ENCODE measurements around the gene ITGAD. TPM values are rescaled to one million over a fixed set of nuclear protein-coding genes. Genes with fewer than 3 reads are reported as not detected.

The ITGAD gene
- total and polyA plus RNA-seq, 11 donors, result 0.41 to 0.80 TPM; not detected in 9

GRCh38 chr16:31471875-31472708 is 79.0 kb downstream of the ITGAD start, which contains the start of gene TGFB1I1:
Gene TGFB1I1, plus strand, starts transcription at chr16:31472152. Its CDS starts 37 bp downstream, at chr16:31472189.
- 1 to 2% (median 1%) methylated on average over 43 to 63 of the region's 63 CpGs for WGBS, 4 donors
- intact Hi-C loops (cut with DNase I), result loop anchor here in 4 of 10 donors (1.0 to 5.0 kb wide), 4 partner anchors 12 to 37 kb away; partner anchors contain the start of genes RUSF1 (in 3 of the 4) and ARMC5 (in 1 of the 4)
- no peaks in the 10 kb centered on the region for H3K9me3 ChIP-seq
- peak within 1 kb of the TSS; percentile 45 to 86 (median 68) for H3K4me3 ChIP-seq
- ATAC-seq (peak; percentile 21 to 74 (median 67)), DNase-seq (peak; percentile 80 to 89 (median 86))
- H3K4me1 ChIP-seq, result peaks cover 0 to 31% (median 14%) of the 10 kb centered on the region in 12 donors
- peaks cover 0 to 40% (median 30%) of the 10 kb centered on the region in 9 donors for H3K36me3 ChIP-seq
- no peak for TF ChIP-seq POLR2A (IDR thresholded peaks at IDR 0.05)
- TF ChIP-seq, protein P1, sequence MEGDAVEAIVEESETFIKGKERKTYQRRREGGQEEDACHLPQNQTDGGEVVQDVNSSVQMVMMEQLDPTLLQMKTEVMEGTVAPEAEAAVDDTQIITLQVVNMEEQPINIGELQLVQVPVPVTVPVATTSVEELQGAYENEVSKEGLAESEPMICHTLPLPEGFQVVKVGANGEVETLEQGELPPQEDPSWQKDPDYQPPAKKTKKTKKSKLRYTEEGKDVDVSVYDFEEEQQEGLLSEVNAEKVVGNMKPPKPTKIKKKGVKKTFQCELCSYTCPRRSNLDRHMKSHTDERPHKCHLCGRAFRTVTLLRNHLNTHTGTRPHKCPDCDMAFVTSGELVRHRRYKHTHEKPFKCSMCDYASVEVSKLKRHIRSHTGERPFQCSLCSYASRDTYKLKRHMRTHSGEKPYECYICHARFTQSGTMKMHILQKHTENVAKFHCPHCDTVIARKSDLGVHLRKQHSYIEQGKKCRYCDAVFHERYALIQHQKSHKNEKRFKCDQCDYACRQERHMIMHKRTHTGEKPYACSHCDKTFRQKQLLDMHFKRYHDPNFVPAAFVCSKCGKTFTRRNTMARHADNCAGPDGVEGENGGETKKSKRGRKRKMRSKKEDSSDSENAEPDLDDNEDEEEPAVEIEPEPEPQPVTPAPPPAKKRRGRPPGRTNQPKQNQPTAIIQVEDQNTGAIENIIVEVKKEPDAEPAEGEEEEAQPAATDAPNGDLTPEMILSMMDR (IDR thresholded peaks at IDR 0.05), result no peak
- peak within 1 kb of the TSS; percentile 75 to 97 (median 90) for H3K27ac ChIP-seq
- peaks cover 0 to 2% (median 0%) of the 10 kb centered on the region in 9 donors for H3K27me3 ChIP-seq

- ATAC-seq (peak; percentile 88 to 94 (median 91)), DNase-seq (peak; percentile 90 to 94 (median 92))
- intact Hi-C loops (cut with DNase I), result loop anchor here in 4 of 10 donors (2.0 to 5.0 kb wide), 3 partner anchors 14 to 36 kb away; partner anchors contain the start of genes RUSF1 (in 3 of the 4) and ARMC5 (in 1 of the 4)
- peak in 1 of 2 donors; percentile 24 for TF ChIP-seq POLR2A (IDR thresholded peaks at IDR 0.05)
- TF ChIP-seq, protein P1 (IDR thresholded peaks at IDR 0.05), result peak; percentile 48 to 92 (median 65)
- Histone ChIP-seq H3K27ac (peak overlapping the region; percentile 75 to 97 (median 90)), H3K27me3 (peaks cover 0 to 2% (median 0%) of the 10 kb centered on the region in 9 donors), H3K4me1 (peaks cover 0 to 31% (median 14%) of the 10 kb centered on the region in 12 donors), H3K9me3 (no peaks in the 10 kb centered on the region), H3K36me3 (peaks cover 0 to 44% (median 35%) of the 10 kb centered on the region in 9 donors), H3K4me3 (peak overlapping the region; percentile 45 to 86 (median 68))
- WGBS, 4 donors, result 20 to 22% (median 21%) methylated on average over 13 to 20 of the region's 20 CpGs
Observed at GRCh38 chr16:31472709-31473203, 79.6 kb downstream of the ITGAD start.

GRCh38 chr16:31473264-31473984 is 80.3 kb downstream of the ITGAD start:
- WGBS, 4 donors, result 79 to 85% (median 81%) methylated on average over 14 to 17 of the region's 17 CpGs
- Histone ChIP-seq H3K4me3 (peak overlapping the region in 6 of 12 donors; percentile 56 to 86 (median 74)), H3K27ac (peak overlapping the region in 5 of 12 donors; percentile 79 to 97 (median 95)), H3K9me3 (no peaks in the 10 kb centered on the region), H3K36me3 (peaks cover 0 to 50% (median 39%) of the 10 kb centered on the region in 9 donors), H3K4me1 (peaks cover 0 to 31% (median 14%) of the 10 kb centered on the region in 12 donors), H3K27me3 (peaks cover 0 to 2% (median 0%) of the 10 kb centered on the region in 9 donors)
- no peak for ATAC-seq
- no peak for TF ChIP-seq POLR2A (IDR thresholded peaks at IDR 0.05)
- intact Hi-C loops (cut with DNase I), result loop anchor here in 4 of 10 donors (2.0 to 5.0 kb wide), 3 partner anchors 15 to 35 kb away; partner anchors contain the start of genes RUSF1 (in 3 of the 4) and ARMC5 (in 1 of the 4)
- no peak for DNase-seq

- Histone ChIP-seq H3K4me3 (no peak overlapping the region), H3K27ac (peak overlapping the region in 1 of 12 donors; percentile 97), H3K36me3 (peaks cover 0 to 50% (median 39%) of the 10 kb centered on the region in 9 donors), H3K9me3 (no peaks in the 10 kb centered on the region), H3K4me1 (peaks cover 0 to 31% (median 14%) of the 10 kb centered on the region in 12 donors), H3K27me3 (peaks cover 0 to 2% (median 0%) of the 10 kb centered on the region in 9 donors)
- no peak for DNase-seq
- TF ChIP-seq, protein P1 (IDR thresholded peaks at IDR 0.05), result no peak
- TF ChIP-seq POLR2A (IDR thresholded peaks at IDR 0.05), result no peak
- ATAC-seq, result no peak
- intact Hi-C loops (cut with DNase I), result loop anchor here in 2 of 10 donors (5.0 kb wide), 1 partner anchor 33 kb away; the partner anchor contains the start of gene RUSF1 (in 2 of the 2)
- 77 to 83% (median 80%) methylated on average over 12 of the region's 12 CpGs for WGBS, 4 donors
Observed at GRCh38 chr16:31474173-31474714, 81.1 kb downstream of the ITGAD start.

Measured in heart left ventricle (tissue), 16 donors.